Measurements from ENCODE around the gene TRPM4.

TRPM4 gene

GRCh38 chr19:49150106-49150943, 7.3 kb upstream of the TRPM4 start (continued):
- TF ChIP-seq MZF1 (tag by site-specific recombination; IDR thresholded peaks at IDR 0.05; ENCODE audit: borderline replicate concordance) (no peak), ZNF624 (tag by site-specific recombination; IDR thresholded peaks at IDR 0.05) (no peak), ZNF785 (tag by site-specific recombination; IDR thresholded peaks at IDR 0.05) (0 out of 2 replicates have a peak, but pooled peaks have one; percentile 21), KLF8 (tag by site-specific recombination; IDR thresholded peaks at IDR 0.05) (peak; percentile 92), ZNF777 (tag by site-specific recombination; IDR thresholded peaks at IDR 0.05; ENCODE audit: borderline replicate concordance) (peak; percentile 45; the same call in 1 of the 2 replicates), SCRT2 (tag by site-specific recombination; IDR thresholded peaks at IDR 0.05) (no peak), ZNF514 (tag by site-specific recombination; IDR thresholded peaks at IDR 0.05) (no peak), ZNF391 (tag by site-specific recombination; IDR thresholded peaks at IDR 0.05; ENCODE audit: borderline replicate concordance, low read depth) (0 out of 2 replicates have a peak, but pooled peaks have one; percentile 5), ZNF362 (tag by site-specific recombination; IDR thresholded peaks at IDR 0.05) (no peak), OVOL3 (tag by site-specific recombination; IDR thresholded peaks at IDR 0.05) (no peak), ZBTB49 (tag by site-specific recombination; IDR thresholded peaks at IDR 0.05; ENCODE audit: low read depth) (no peak), ZNF10 (tag by site-specific recombination; IDR thresholded peaks at IDR 0.05) (no peak), SETDB1 (IDR thresholded peaks at IDR 0.05; ENCODE audit: insufficient read length, low read length) (no peak), ZNF701 (tag by site-specific recombination; IDR thresholded peaks at IDR 0.05) (no peak), ZNF610 (tag by site-specific recombination; IDR thresholded peaks at IDR 0.05; ENCODE audit: borderline replicate concordance) (peak; percentile 61; the same call in 1 of the 2 replicates), PRDM4 (tag by site-specific recombination; IDR thresholded peaks at IDR 0.05) (0 out of 2 replicates have a peak, but pooled peaks have one; percentile 19), ZBTB7A (tag by site-specific recombination; IDR thresholded peaks at IDR 0.05; ENCODE audit: low read depth) (0 out of 2 replicates have a peak, but pooled peaks have one; percentile 22), KLF7 (tag by site-specific recombination; IDR thresholded peaks at IDR 0.05; ENCODE audit: borderline replicate concordance) (peak; percentile 29; the same call in 1 of the 2 replicates), ZNF664 (tag by site-specific recombination; IDR thresholded peaks at IDR 0.05) (0 out of 2 replicates have a peak, but pooled peaks have one; percentile 2), ZNF580 (tag by site-specific recombination; IDR thresholded peaks at IDR 0.05) (no peak), HOXC10 (CRISPR knock-in tag; IDR thresholded peaks at IDR 0.05) (no peak), KLF10 (tag by site-specific recombination; IDR thresholded peaks at IDR 0.05) (peak; percentile 46; the same call in 1 of the 2 replicates), ZNF529 (tag by site-specific recombination; IDR thresholded peaks at IDR 0.05; ENCODE audit: insufficient replicate concordance) (no peak), ZFHX2 (tag by site-specific recombination; conservative IDR thresholded peaks at IDR 0.05) (peak; percentile 57; the same call in 1 of the 2 replicates), ZFP3 (tag by site-specific recombination; IDR thresholded peaks at IDR 0.05; ENCODE audit: low read depth) (no peak)
- TF ChIP-seq, protein P1, sequence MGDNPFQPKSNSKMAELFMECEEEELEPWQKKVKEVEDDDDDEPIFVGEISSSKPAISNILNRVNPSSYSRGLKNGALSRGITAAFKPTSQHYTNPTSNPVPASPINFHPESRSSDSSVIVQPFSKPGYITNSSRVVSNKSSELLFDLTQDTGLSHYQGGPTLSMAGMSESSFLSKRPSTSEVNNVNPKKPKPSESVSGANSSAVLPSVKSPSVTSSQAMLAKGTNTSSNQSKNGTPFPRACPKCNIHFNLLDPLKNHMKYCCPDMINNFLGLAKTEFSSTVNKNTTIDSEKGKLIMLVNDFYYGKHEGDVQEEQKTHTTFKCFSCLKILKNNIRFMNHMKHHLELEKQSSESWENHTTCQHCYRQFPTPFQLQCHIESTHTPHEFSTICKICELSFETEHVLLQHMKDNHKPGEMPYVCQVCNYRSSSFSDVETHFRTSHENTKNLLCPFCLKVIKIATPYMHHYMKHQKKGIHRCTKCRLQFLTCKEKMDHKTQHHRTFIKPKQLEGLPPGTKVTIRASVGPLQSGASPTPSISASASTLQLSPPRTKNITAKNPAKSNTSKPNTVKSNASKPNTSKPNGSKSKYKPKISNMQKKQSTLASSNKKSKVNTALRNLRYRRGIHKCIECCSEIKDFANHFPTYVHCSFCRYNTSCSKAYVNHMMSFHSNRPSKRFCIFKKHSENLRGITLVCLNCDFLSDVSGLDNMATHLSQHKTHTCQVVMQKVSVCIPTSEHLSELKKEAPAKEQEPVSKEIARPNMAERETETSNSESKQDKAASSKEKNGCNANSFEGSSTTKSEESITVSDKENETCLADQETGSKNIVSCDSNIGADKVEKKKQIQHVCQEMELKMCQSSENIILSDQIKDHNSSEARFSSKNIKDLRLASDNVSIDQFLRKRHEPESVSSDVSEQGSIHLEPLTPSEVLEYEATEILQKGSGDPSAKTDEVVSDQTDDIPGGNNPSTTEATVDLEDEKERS (tag by site-specific recombination; IDR thresholded peaks at IDR 0.05), result no peak
- TF ChIP-seq, protein P2, sequence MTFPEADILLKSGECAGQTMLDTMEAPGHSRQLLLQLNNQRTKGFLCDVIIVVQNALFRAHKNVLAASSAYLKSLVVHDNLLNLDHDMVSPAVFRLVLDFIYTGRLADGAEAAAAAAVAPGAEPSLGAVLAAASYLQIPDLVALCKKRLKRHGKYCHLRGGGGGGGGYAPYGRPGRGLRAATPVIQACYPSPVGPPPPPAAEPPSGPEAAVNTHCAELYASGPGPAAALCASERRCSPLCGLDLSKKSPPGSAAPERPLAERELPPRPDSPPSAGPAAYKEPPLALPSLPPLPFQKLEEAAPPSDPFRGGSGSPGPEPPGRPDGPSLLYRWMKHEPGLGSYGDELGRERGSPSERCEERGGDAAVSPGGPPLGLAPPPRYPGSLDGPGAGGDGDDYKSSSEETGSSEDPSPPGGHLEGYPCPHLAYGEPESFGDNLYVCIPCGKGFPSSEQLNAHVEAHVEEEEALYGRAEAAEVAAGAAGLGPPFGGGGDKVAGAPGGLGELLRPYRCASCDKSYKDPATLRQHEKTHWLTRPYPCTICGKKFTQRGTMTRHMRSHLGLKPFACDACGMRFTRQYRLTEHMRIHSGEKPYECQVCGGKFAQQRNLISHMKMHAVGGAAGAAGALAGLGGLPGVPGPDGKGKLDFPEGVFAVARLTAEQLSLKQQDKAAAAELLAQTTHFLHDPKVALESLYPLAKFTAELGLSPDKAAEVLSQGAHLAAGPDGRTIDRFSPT (tag by site-specific recombination; IDR thresholded peaks at IDR 0.05), result peak; percentile 47; the same call in 1 of the 2 replicates

All from HEK293 (cell line).